H4 (cell line): Measurements from ENCODE around the gene ZBTB21. TPM values are rescaled to one million over a fixed set of nuclear protein-coding genes. Genes with fewer than 3 reads are reported as not detected.
"Not testable (repeated sequence)": the region's sequence is repeated elsewhere in the genome, so short reads cannot be mapped to it uniquely, and the experiment has no call there.

Experiments
- DNase-seq: peaks from one replicate; pipeline ENCODE4 v3.0.0-alpha.2; 2015; ENCODE audit warnings: low spot score
- total RNA-seq: library from RNA; depleted of rRNA; stranded (reverse); fragments of >200 nt; shearing (Covaris generic); gene quantifications from 2 replicates; pipeline ENCODE4 v1.2.3, GENCODE V29; 2014; rRNA removed

ZBTB21 gene
- total RNA-seq, 1 experiment from 2014 or later, result 16.0 TPM

GRCh38 chr21:41953831-41954653, 56.1 kb downstream of the ZBTB21 start, which contains the start of gene C2CD2:
Gene C2CD2, minus strand, starts transcription at chr21:41954018. Its CDS starts 370 bp downstream, at chr21:41953648.
- peak; percentile 56 for DNase-seq

GRCh38 chr21:41953249-41953830, 56.8 kb downstream of the ZBTB21 start:
- DNase-seq, result no peak

- no peak for DNase-seq
Measured at GRCh38 chr21:41952568-41953248, 57.5 kb downstream of the ZBTB21 start.

DNA sequence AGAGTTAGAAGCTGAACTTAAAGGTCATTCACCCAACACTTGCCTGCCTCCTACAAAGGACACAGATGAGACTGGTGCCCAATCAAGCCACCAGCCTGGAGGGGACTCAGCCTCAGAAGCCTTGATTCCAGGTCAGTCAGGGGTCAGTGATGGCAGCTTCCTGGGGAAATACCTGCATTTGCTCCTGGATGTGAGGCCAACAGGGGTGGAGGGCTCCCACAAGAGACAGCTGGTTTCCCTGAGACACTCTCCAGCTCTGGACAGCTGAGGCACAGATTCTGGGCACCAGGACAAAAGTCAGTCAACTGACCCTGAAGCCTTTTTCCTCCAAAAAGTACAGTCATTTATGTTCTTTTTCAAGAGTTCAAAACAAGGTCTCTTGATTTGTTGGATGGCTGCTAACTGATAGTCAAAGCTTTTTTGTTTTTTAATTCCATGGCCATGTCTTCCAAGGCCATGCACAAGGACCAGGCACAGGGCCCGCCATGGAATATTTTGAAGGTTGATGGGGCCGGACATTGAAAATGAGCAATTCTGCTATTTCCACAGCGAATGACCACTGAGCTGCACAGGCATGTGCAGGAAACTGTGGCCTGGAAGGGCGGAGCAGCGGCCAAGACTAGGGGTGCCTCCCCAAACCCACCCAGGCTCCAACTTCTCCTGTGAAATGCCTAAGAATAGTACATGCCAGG, 58.1 kb downstream of the ZBTB21 start:
- DNase-seq, result no peak

DNA sequence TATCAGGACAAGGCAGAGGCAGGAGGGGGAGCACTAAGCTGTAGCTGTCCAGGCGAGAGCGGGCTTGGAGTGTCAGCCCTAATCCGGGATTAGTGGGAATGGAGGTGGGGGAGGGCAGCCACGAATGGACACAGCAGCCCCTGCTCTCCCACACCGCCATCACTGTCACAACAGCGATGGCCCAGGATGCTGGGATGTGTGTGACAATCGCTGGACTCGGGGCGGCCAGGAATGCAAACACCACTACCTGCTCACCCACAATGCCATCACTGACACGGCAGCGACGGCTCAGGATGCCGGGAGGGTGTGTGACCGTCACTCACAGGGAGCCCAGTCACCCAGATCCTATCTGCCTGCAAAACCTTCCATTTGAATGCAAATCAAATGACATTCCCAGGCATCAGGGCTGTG, 59.2 kb downstream of the ZBTB21 start:
- no peak for DNase-seq

GRCh38 chr21:41949631-41950030, 60.5 kb downstream of the ZBTB21 start:
- DNase-seq, result not testable (repeated sequence)

DNA sequence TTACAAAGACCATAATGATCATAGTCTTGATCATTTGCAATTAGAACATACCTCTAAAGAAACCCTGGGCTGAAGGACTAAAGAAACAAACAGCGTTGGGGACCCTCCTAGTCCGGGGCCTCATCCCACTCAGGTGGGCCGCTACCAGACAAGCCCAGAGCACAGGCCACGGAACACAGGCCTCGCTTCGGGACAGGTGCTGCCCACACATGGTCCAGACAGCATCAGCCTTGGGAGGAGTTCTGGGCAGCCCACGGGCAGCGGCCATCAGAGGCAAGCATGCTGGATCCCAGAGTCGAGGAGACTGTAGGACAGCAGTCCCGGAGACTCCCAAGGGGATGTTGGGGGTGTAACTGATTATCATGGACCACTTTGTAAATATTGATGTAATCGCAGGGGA, 61.3 kb downstream of the ZBTB21 start:
- no peak for DNase-seq

DNA sequence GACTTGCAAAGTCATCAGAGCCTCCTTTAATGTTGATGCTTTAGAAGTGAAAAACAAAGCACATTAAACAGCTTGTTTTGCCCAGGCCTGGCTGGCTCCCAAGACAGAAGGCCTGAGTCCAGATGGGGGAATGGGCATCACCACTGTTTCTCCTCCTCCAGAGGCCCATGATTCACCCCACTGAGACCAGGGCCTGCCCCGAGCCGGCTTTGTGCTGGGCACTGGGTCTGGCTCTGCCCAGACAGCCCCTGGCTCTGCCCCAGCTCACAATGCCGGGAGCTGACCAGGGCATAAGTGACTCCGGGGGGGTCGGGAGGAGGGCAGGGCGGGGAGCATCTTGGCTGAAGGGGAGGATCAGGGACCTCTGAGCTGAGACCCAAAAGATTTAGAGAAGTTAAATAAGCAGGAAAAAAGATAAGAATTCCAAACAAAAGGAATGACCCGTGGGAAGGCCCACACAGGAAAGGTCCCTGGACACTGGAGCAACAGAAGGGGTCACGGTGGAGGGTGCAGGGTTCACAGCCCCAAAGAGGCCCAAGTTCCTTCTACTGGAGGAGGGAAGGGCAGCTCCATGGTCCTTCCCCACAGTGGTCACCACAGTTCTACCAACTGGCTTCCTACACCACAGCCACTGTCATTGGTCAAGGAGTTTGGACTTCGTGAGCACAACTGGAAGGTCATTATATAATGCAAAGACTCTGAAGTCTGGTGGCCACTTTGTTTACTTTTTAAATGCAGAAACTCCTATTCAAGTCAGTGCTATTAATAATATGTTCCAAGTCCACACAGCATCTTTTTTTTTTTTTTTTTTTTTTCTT, 61.9 kb downstream of the ZBTB21 start:
- peak; percentile 44 for DNase-seq

DNA sequence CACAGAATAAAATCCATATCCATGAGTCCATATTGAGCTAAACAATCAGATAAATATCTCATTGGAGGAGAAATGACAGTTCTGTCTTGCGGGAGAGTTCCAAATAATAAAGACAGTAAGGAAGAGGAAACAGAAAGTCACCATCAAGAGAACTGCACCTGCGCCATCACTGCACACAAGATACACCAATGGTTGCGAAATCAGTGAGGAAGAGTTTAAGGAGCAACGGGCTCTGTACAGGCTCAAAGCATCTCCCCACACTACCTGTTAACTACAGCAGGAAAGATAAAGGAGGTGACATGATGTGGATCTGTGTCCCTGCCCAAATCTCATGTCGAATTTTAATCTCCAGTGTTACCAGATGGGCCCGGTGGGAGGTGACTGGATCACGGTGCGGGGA, 64.2 kb downstream of the ZBTB21 start:
- no peak for DNase-seq

DNA sequence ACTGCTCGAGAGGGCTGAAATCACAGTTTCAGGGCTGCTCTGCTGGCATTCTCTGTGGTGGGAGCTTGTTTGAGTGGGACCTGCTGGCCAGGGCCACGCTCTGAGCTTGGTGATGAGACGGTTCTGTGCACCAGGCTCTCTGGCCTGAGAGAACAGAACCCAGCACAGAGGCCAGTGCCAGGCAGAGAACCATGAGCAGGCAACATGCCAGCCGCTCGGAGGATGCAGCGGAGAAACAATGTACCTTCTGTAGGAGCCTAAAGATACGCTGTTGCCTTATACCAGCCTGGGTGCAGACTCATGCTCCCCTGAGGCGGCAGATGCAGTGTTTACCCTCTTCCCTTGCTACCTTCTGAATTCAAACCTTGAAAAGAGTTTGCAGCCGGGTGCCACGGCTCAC, 66.3 kb downstream of the ZBTB21 start:
- DNase-seq, result no peak

- DNase-seq, result no peak
Measured at GRCh38 chr21:41942457-41942856, 67.7 kb downstream of the ZBTB21 start.

DNA sequence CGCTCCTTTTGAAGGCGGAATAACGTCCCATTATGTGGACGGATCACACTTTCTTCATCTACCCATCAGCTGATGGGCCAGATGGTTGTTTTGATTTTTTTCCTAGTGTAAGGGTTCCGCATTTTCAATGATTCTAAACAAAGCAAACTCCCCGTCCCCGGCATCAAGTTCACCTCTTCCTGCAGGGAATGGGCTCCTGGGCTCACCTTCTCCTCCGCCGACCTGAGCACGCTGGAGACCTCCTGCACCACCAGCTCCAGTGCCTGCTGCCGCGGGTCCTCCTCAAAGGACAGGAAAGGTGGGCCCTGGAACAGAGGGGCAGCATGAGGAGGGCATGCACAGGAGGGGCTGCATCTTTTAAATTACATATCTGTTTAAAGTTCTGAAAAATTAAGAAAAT, 68.2 kb downstream of the ZBTB21 start:
- no peak for DNase-seq

DNA sequence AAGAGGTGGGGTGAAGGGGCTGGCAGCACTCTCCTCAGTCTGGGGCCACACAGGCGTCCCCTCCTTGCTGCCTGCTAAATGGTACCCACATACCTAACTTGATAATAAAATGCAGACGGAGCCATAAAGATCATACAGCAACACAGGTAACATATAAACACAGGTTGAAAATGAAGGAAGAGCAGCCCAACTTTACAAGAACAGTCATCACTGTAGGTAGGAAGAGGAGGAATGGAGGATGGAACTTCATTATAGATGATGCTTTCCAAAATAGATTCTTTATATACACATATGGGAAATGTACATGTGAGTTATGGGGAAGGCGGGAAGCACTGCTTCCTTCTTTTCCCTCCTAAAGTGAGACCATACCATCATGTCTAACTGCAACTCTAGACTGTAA, 69.7 kb downstream of the ZBTB21 start:
- DNase-seq, result no peak

GRCh38 chr21:41939391-41939790, 70.8 kb downstream of the ZBTB21 start:
- DNase-seq, result no peak

Other genes with a start within 250 kb of the ZBTB21 start
- gene RIPK4, start 243.3 kb downstream of the ZBTB21 start, total RNA-seq, result 16.5 and 19.8 TPM in 2 replicates
- gene PRDM15, start 131.0 kb downstream of the ZBTB21 start, total RNA-seq, result 2.1 and 2.4 TPM in 2 replicates
- 15.7 and 17.2 TPM in 2 replicates for gene C2CD2, start 56.3 kb downstream of the ZBTB21 start, total RNA-seq
- gene UMODL1, start 61.0 kb upstream of the ZBTB21 start, total RNA-seq, result not detected in 2 replicates
- gene ABCG1, start 208.8 kb upstream of the ZBTB21 start, total RNA-seq, result 7.8 and 9.0 TPM in 2 replicates